Nephron (organoid): ENCODE measurements around the gene MATN3.

ENCODE experiments used
- H3K27ac Mint-ChIP-seq, 3 experiments: 2 replicates each; pipeline ENCODE4 v1.8.0; 2020; ENCODE audit warnings: mixed read lengths in 3 of 3, mild to moderate bottlenecking in 2 of 3, moderate library complexity in 1 of 3
- H3K27me3 Mint-ChIP-seq: 2 replicates; pipeline ENCODE4 v1.8.0; 2021; ENCODE audit warnings: low read depth, mild to moderate bottlenecking, moderate library complexity, mixed read lengths
- H3K36me3 Mint-ChIP-seq: 2 replicates; pipeline ENCODE4 v1.8.0; 2020; ENCODE audit warnings: low read depth, mixed read lengths
- H3K4me1 Mint-ChIP-seq: 2 replicates; pipeline ENCODE4 v1.8.0; 2020; ENCODE audit warnings: mixed read lengths
- H3K4me3 Mint-ChIP-seq, 3 experiments: 2 replicates each; pipeline ENCODE4 v1.8.0; 2020; ENCODE audit warnings: mild to moderate bottlenecking in 3 of 3, mixed read lengths in 3 of 3, moderate library complexity in 2 of 3
- H3K9me3 Mint-ChIP-seq: 2 replicates; pipeline ENCODE4 v1.8.0; 2020; ENCODE audit warnings: mixed read lengths
- CTCF ChIP-seq, 3 experiments: fragments of 200-600 bp; sonication (generic); IDR thresholded peaks; one replicate each; pipeline ENCODE4 v1.5.0; 2021; ENCODE audit warnings: antibody characterized with exemption in 3 of 3; ENCODE audit not compliant: unreplicated experiment in 3 of 3

MATN3 gene

DNA sequence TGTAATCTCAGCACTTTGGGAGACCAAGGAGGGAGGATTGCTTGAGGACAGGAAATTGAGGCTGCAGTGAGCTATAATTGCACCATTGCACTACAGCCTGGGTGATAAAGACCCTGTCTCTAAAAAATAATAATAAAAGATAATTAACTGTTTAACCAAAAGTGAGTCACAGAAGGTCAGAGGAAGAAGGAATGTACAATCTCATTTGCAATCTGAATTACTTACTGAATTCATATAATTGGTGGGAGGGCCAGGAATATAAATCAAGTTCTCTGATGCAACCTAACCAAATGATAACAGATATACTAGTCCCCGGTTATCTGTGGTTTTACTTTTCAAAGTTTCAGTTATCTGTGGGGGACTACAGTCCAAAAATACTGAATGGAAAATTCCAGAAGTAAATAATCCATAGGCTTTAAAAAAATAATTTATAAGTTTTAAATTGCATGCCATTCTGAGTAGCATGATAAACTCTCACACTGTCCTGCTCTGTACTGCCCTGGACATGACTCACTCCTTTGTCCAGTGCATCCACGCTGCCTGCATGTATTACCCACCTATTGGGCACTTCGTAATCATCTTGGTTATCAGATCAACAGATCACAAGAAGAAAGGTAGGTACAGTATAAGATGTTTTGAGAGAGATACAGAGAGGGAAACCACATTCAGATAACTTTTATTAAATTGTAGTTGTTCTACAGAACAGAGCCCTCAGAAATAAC, 12.8 kb upstream of the MATN3 start:
- Mint-ChIP-seq H3K4me1 (no peaks in the 10 kb centered on the region), H3K36me3 (peaks cover 69% of the 10 kb centered on the region), H3K4me3 (no peak overlapping the region), H3K9me3 (peaks cover 54% of the 10 kb centered on the region), H3K27ac (no peak overlapping the region), H3K27me3 (no peaks in the 10 kb centered on the region)
- TF ChIP-seq CTCF (IDR thresholded peaks at IDR 0.05; ENCODE audit: unreplicated experiment in 3 of 3), result no peak

DNA sequence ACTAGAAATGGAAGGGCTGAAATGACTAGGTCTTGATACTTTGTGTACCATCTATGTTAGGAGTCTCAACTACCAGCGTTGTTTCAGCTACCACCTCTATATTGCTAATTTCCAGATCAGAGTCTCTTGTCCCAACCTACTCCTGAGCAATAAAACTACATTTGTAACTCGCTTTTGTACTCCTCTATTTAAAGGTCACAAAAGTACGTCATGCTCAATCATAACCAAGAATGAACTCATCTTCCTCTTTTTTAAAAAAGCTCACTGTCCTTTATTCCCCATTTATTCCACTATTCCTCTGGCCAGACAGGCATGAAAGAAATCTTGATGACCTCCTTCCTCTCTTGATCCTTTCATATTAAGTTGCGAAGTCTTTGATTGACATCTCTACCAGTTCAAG, 11.2 kb upstream of the MATN3 start:
- no peak for TF ChIP-seq CTCF (IDR thresholded peaks at IDR 0.05; ENCODE audit: unreplicated experiment in 3 of 3)
- Mint-ChIP-seq H3K27ac (no peak overlapping the region), H3K27me3 (no peaks in the 10 kb centered on the region), H3K36me3 (peaks cover 58% of the 10 kb centered on the region), H3K9me3 (peaks cover 44% of the 10 kb centered on the region), H3K4me1 (no peaks in the 10 kb centered on the region), H3K4me3 (no peak overlapping the region)

DNA sequence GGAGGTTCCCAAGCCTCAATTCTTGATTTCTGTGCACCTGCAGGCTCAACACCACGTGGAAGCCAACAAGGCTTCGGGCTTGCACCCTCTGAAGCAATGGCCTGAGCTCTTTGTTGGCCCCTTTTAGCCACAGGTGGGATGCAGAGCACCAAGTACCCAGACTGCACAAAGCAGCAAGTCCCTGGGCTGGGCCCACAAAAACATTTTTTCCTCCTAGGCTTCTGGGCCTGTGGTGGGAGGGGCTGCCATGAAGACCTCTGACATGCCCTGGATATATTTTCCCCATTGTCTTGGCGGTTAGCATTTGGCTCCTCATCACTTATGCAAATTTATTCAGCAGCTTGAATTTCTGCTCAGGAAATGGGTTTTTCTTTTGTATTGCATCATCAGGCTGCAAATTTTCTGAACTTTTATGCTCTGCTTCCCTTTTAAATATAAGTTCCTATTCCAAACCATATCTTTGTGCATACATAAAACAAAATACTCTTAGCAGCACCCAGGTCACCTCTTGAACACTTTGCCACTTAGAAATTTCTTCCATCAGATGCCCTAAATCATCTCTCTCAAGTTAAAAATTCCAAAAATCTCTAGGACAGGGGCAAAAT, 9.0 kb upstream of the MATN3 start:
- Mint-ChIP-seq H3K4me1 (no peaks in the 10 kb centered on the region), H3K36me3 (peaks cover 41% of the 10 kb centered on the region), H3K4me3 (no peak overlapping the region), H3K9me3 (peaks cover 34% of the 10 kb centered on the region), H3K27ac (no peak overlapping the region), H3K27me3 (no peaks in the 10 kb centered on the region)
- TF ChIP-seq CTCF (IDR thresholded peaks at IDR 0.05; ENCODE audit: unreplicated experiment in 3 of 3), result no peak

DNA sequence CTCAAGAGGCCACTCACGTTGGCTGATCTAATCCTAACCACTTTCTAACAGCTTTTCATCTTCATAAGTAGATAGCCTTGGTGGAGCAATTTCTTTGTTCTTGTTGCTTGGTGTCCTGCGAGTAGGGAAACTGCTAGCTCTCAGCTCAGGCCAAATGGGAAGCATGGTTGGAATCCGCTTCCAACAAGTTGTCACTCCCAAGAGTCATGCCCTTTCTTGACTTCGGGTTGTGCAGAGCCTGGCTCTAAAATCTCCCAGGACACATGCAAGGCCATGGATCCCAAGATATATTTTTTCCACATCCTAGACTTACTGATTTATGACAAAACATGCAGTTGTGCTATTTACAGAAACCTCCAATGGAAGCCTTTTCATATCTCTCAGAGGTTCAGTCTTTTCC, 7.3 kb upstream of the MATN3 start:
- TF ChIP-seq CTCF (IDR thresholded peaks at IDR 0.05; ENCODE audit: unreplicated experiment in 3 of 3), result no peak
- Mint-ChIP-seq H3K36me3 (peaks cover 37% of the 10 kb centered on the region), H3K4me1 (no peaks in the 10 kb centered on the region), H3K9me3 (peaks cover 33% of the 10 kb centered on the region), H3K4me3 (no peak overlapping the region), H3K27me3 (peaks cover 1% of the 10 kb centered on the region), H3K27ac (no peak overlapping the region)

GRCh38 chr2:20018601-20019152, 6.2 kb upstream of the MATN3 start:
- no peak for TF ChIP-seq CTCF (IDR thresholded peaks at IDR 0.05; ENCODE audit: unreplicated experiment in 3 of 3)
- no peak overlapping the region for H3K4me3 Mint-ChIP-seq

More at GRCh38 chr2:20018601-20019152, 6.2 kb upstream of the MATN3 start:
- H3K4me1 Mint-ChIP-seq, result no peaks in the 10 kb centered on the region
- H3K27me3 Mint-ChIP-seq, result peaks cover 8% of the 10 kb centered on the region
- H3K27ac Mint-ChIP-seq, result no peak overlapping the region
- peaks cover 36% of the 10 kb centered on the region for H3K9me3 Mint-ChIP-seq
- H3K36me3 Mint-ChIP-seq, result peaks cover 29% of the 10 kb centered on the region
